Measurements from ENCODE around the gene LMF2. TPM values are rescaled to one million over a fixed set of nuclear protein-coding genes. Genes with fewer than 3 reads are reported as not detected.

LMF2 gene
- total RNA-seq, 3 donors from 2014 or later (not counting 1 experiment from before 2014, with no cell fraction given) = 114 to 129 (median 122) TPM

DNA sequence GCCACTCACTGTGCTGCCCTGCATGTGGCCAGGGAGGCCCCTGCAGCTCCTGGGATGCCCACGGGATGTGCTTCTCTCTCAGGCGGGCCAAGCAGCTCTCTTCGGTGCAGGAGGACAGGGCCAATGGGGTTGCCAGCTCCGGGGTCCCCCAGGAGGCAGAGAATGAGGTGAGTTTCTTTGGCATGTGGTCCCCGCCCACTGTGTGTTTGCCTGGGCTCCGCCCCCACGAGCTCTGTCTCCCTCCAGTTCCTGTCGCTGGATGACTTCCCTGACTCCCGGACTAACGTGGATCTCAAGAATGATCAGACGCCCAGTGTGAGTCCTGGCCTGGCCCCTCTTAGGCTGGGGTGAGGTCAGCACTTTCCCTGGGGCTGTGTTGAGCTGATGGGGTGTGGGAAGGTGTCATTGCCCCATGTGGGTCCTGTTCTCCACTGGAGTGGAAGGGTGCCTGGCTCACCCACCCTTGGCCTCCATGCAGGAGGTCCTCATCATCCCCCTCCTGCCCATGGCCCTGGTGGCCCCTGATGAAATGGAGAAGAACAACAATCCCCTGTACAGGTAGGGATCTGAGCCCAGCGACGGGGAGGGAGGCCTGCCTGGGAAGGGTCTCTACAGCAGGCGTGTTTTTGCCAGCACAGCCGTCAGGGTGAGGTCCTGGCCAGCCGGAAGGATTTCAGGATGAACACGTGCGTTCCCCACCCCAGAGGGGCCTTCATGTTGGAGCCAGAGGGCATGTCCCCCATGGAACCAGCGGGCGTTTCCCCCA, 10.2 kb upstream of the LMF2 start:
- Mint-ChIP-seq H3K36me3 (no peaks in the 10 kb centered on the region), H3K27me3 (ENCODE audit: low read depth in 2 of 2) (no peaks in the 10 kb centered on the region), H3K9me3 (no peaks in the 10 kb centered on the region), H3K4me3 (no peak overlapping the region), H3K4me1 (peaks cover 13 to 15% of the 10 kb centered on the region in 2 donors), H3K27ac (no peak overlapping the region)
- no peak for TF ChIP-seq CTCF (IDR thresholded peaks at IDR 0.05)
- H3K9me3 ChIP-seq (ENCODE audit: control insufficient read depth, insufficient read depth, low read length) = no peaks in the 10 kb centered on the region
- no peak for ATAC-seq
- H3K36me3 ChIP-seq (ENCODE audit: control insufficient read depth, insufficient read depth, low read length) = peaks cover 44% of the 10 kb centered on the region
- H3K27me3 ChIP-seq (ENCODE audit: control insufficient read depth, insufficient read depth, low read length) = no peaks in the 10 kb centered on the region
- H3K4me3 ChIP-seq (ENCODE audit: low read length) = no peak overlapping the region
- H3K4me1 ChIP-seq (ENCODE audit: control insufficient read depth, insufficient read depth, low read length) = no peaks in the 10 kb centered on the region
- DNase-seq = no peak
- WGBS (ENCODE audit: insufficient coverage) = 96% methylated on average over 20 of the region's 20 CpGs
- no peak overlapping the region for H3K27ac ChIP-seq (ENCODE audit: low read length)
- intact Hi-C loops (cut with micrococcal nuclease) = no loop called here

- DNase-seq (no peak), ATAC-seq (no peak)
- Mint-ChIP-seq H3K9me3 (no peaks in the 10 kb centered on the region), H3K27me3 (ENCODE audit: low read depth in 2 of 2) (no peaks in the 10 kb centered on the region), H3K27ac (no peak overlapping the region), H3K4me3 (no peak overlapping the region), H3K4me1 (peaks cover 15 to 19% of the 10 kb centered on the region in 2 donors), H3K36me3 (no peaks in the 10 kb centered on the region)
- WGBS (ENCODE audit: insufficient coverage) = 91% methylated on average over 16 of the region's 16 CpGs
- no peak overlapping the region for H3K27ac ChIP-seq (ENCODE audit: low read length)
- intact Hi-C loops (cut with micrococcal nuclease) = no loop called here
- H3K4me3 ChIP-seq (ENCODE audit: low read length) = no peak overlapping the region
- H3K9me3 ChIP-seq (ENCODE audit: control insufficient read depth, insufficient read depth, low read length) = no peaks in the 10 kb centered on the region
- H3K4me1 ChIP-seq (ENCODE audit: control insufficient read depth, insufficient read depth, low read length) = no peaks in the 10 kb centered on the region
- no peaks in the 10 kb centered on the region for H3K27me3 ChIP-seq (ENCODE audit: control insufficient read depth, insufficient read depth, low read length)
- peaks cover 36% of the 10 kb centered on the region for H3K36me3 ChIP-seq (ENCODE audit: control insufficient read depth, insufficient read depth, low read length)
- TF ChIP-seq CTCF (IDR thresholded peaks at IDR 0.05) = no peak
Measured at GRCh38 chr22:50516891-50517290, 9.4 kb upstream of the LMF2 start.

GRCh38 chr22:50516068-50516467, 8.6 kb upstream of the LMF2 start:
- Mint-ChIP-seq H3K9me3 (no peaks in the 10 kb centered on the region), H3K4me1 (peaks cover 15 to 19% of the 10 kb centered on the region in 2 donors), H3K27me3 (ENCODE audit: low read depth in 2 of 2) (no peaks in the 10 kb centered on the region), H3K4me3 (no peak overlapping the region), H3K27ac (no peak overlapping the region), H3K36me3 (no peaks in the 10 kb centered on the region)
- no peak overlapping the region for H3K4me3 ChIP-seq (ENCODE audit: low read length)
- ATAC-seq = no peak
- TF ChIP-seq CTCF (IDR thresholded peaks at IDR 0.05) = no peak
- H3K27me3 ChIP-seq (ENCODE audit: control insufficient read depth, insufficient read depth, low read length) = no peaks in the 10 kb centered on the region
- peaks cover 31% of the 10 kb centered on the region for H3K36me3 ChIP-seq (ENCODE audit: control insufficient read depth, insufficient read depth, low read length)
- H3K4me1 ChIP-seq (ENCODE audit: control insufficient read depth, insufficient read depth, low read length) = no peaks in the 10 kb centered on the region
- DNase-seq = no peak
- 95% methylated on average over 8 of the region's 8 CpGs for WGBS (ENCODE audit: insufficient coverage)
- H3K27ac ChIP-seq (ENCODE audit: low read length) = no peak overlapping the region
- H3K9me3 ChIP-seq (ENCODE audit: control insufficient read depth, insufficient read depth, low read length) = no peaks in the 10 kb centered on the region
- intact Hi-C loops (cut with micrococcal nuclease) = no loop called here

DNA sequence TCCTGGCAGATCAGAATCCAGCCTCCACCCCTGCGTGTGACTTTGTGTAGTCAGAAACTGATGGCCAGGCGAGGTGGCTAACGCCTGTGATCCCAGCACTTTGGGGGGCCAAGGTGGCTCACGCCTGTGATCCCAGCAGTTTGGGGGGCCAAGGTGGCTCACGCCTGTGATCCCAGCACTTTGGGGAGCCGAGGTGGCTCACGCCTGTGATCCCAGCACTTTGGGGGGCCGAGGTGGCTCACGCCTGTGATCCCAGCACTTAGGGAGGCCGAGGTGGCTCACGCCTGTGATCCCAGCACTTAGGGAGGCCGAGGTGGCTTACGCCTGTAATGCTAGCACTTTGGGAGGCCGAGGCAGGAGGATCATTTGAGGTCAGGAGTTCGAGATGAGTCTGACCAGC, 5.7 kb upstream of the LMF2 start:
- no peak for ATAC-seq
- no peak for DNase-seq
- H3K9me3 ChIP-seq (ENCODE audit: control insufficient read depth, insufficient read depth, low read length) = no peaks in the 10 kb centered on the region
- Mint-ChIP-seq H3K4me3 (no peak overlapping the region), H3K27me3 (ENCODE audit: low read depth in 2 of 2) (no peaks in the 10 kb centered on the region), H3K4me1 (peaks cover 30 to 32% of the 10 kb centered on the region in 2 donors), H3K9me3 (no peaks in the 10 kb centered on the region), H3K36me3 (no peaks in the 10 kb centered on the region), H3K27ac (no peak overlapping the region)
- no peak for TF ChIP-seq CTCF (IDR thresholded peaks at IDR 0.05)
- H3K36me3 ChIP-seq (ENCODE audit: control insufficient read depth, insufficient read depth, low read length) = peaks cover 17% of the 10 kb centered on the region
- intact Hi-C loops (cut with micrococcal nuclease) = no loop called here
- 97% methylated on average over 15 of the region's 15 CpGs for WGBS (ENCODE audit: insufficient coverage)
- no peak overlapping the region for H3K27ac ChIP-seq (ENCODE audit: low read length)
- H3K4me3 ChIP-seq (ENCODE audit: low read length) = no peak overlapping the region
- H3K27me3 ChIP-seq (ENCODE audit: control insufficient read depth, insufficient read depth, low read length) = no peaks in the 10 kb centered on the region
- H3K4me1 ChIP-seq (ENCODE audit: control insufficient read depth, insufficient read depth, low read length) = peaks cover 6% of the 10 kb centered on the region

All from natural killer cell (primary cell).